Thoracic aorta (tissue), 2 donors: ENCODE results near the gene PRSS58. TPM values are rescaled to one million over a fixed set of nuclear protein-coding genes. Genes with fewer than 3 reads are reported as not detected.

Source experiments
- ATAC-seq: fragments of 150-250 bp; one replicate; pipeline ENCODE4 v1.8.0; 2017; ENCODE audit warnings: low read depth; ENCODE audit not compliant: insufficient number of reproducible peaks, low FRiP score
- DNase-seq: peaks from one replicate; pipeline ENCODE4 v3.0.0-alpha.2; 2020; ENCODE audit warnings: low spot score
- H3K27ac ChIP-seq, 2 donors: fragments of 200-600 bp; sonication (generic); 1 replicate in 1 of 2; 2 replicates in 1 of 2; pipeline ENCODE4 v1.5.1; 2016; ENCODE audit warnings: mild to moderate bottlenecking in 2 of 2, moderate library complexity in 2 of 2
- H3K27me3 ChIP-seq: fragments of 200-600 bp; sonication (generic); replicated peaks from 2 replicates; pipeline ENCODE4 v1.6.0; 2016; ENCODE audit warnings: mild to moderate bottlenecking; ENCODE audit not compliant: insufficient read depth
- H3K36me3 ChIP-seq: fragments of 200-600 bp; sonication (generic); one replicate; pipeline ENCODE4 v1.5.1; 2016
- H3K4me1 ChIP-seq, 2 donors: fragments of 200-600 bp; sonication (generic); 1 replicate in 1 of 2; 2 replicates in 1 of 2; pipeline versions ENCODE4 v1.5.1 to v1.6.0; 2016; ENCODE audit warnings: low read depth in 2 of 2, mild to moderate bottlenecking in 1 of 2; ENCODE audit not compliant: control insufficient read depth in 1 of 2
- H3K4me3 ChIP-seq: fragments of 200-600 bp; sonication (generic); 2 replicates; pipeline ENCODE4 v1.5.1; 2016; ENCODE audit warnings: mild to moderate bottlenecking
- H3K9me3 ChIP-seq: fragments of 200-600 bp; sonication (generic); 2 replicates; pipeline ENCODE4 v1.5.1; 2016
- CTCF ChIP-seq: fragments of 200-600 bp; sonication (generic); IDR thresholded peaks from one replicate; pipeline ENCODE4 v1.5.1; 2019; ENCODE audit warnings: antibody characterized with exemption
- total RNA-seq, 2 donors: library from RNA; depleted of rRNA; stranded (reverse); fragments of >200 nt; gene quantifications; one replicate each; pipeline versions ENCODE4 v1.1.0 to v1.2.3, GENCODE V29; 2016

The PRSS58 gene
- total RNA-seq: not detected

- Histone ChIP-seq H3K4me3 (no peak within 1 kb of the TSS), H3K27ac (no peak within 1 kb of the TSS), H3K36me3 (no peaks in the 10 kb centered on the region), H3K27me3 (no peaks in the 10 kb centered on the region), H3K9me3 (no peaks in the 10 kb centered on the region), H3K4me1 (no peaks in the 10 kb centered on the region)
- ATAC-seq (no peak), DNase-seq (no peak)
- TF ChIP-seq CTCF: no peak
Observed at GRCh38 chr7:142257958-142258357, at the start of gene PRSS58. Gene PRSS58 (minus strand): TSS chr7:142258058. CDS start chr7:142257707, 351 bp downstream.

GRCh38 chr7:142307246-142307900, 49.5 kb upstream of the PRSS58 start:
- Histone ChIP-seq H3K27me3 (no peaks in the 10 kb centered on the region), H3K4me1 (no peaks in the 10 kb centered on the region), H3K36me3 (no peaks in the 10 kb centered on the region), H3K4me3 (no peak overlapping the region), H3K9me3 (no peaks in the 10 kb centered on the region), H3K27ac (no peak overlapping the region)
- ATAC-seq: no peak
- no peak for DNase-seq
- TF ChIP-seq CTCF: no peak

- no peak for TF ChIP-seq CTCF
- no peak overlapping the region for H3K4me3 ChIP-seq
Observed at GRCh38 chr7:142303650-142304049, 45.8 kb upstream of the PRSS58 start.

GRCh38 chr7:142301923-142302550, 44.2 kb upstream of the PRSS58 start:
- no peak overlapping the region for H3K27ac ChIP-seq
- no peaks in the 10 kb centered on the region for H3K4me1 ChIP-seq
- ATAC-seq (no peak), DNase-seq (no peak)
- no peaks in the 10 kb centered on the region for H3K9me3 ChIP-seq
- H3K27me3 ChIP-seq: no peaks in the 10 kb centered on the region
- no peak for TF ChIP-seq CTCF
- no peak overlapping the region for H3K4me3 ChIP-seq
- H3K36me3 ChIP-seq: no peaks in the 10 kb centered on the region

More at GRCh38 chr7:142303650-142304049, 45.8 kb upstream of the PRSS58 start:
- no peak for DNase-seq
- H3K27ac ChIP-seq: no peak overlapping the region
- ATAC-seq: no peak
- no peaks in the 10 kb centered on the region for H3K9me3 ChIP-seq
- H3K4me1 ChIP-seq: no peaks in the 10 kb centered on the region
- no peaks in the 10 kb centered on the region for H3K27me3 ChIP-seq
- no peaks in the 10 kb centered on the region for H3K36me3 ChIP-seq

GRCh38 chr7:142301299-142301698, 43.4 kb upstream of the PRSS58 start:
- DNase-seq (no peak), ATAC-seq (no peak)
- Histone ChIP-seq H3K4me1 (no peaks in the 10 kb centered on the region), H3K27me3 (no peaks in the 10 kb centered on the region), H3K36me3 (no peaks in the 10 kb centered on the region), H3K9me3 (no peaks in the 10 kb centered on the region), H3K27ac (no peak overlapping the region), H3K4me3 (no peak overlapping the region)
- no peak for TF ChIP-seq CTCF
